ENCODE results near the gene TRABD2B.

Gene TRABD2B

GRCh38 chr1:47712596-47713299 is 284.4 kb downstream of the TRABD2B start:
- DNase-seq (ENCODE audit: low read depth): no peak
- no peak for TF ChIP-seq CTCF (conservative IDR thresholded peaks at IDR 0.05; ENCODE audit: low read depth, low read length)
- H3K4me3 ChIP-seq (ENCODE audit: low read length): no peak overlapping the region

GRCh38 chr1:47711848-47712492 is 285.2 kb downstream of the TRABD2B start:
- DNase-seq (ENCODE audit: low read depth): no peak
- no peak overlapping the region for H3K4me3 ChIP-seq (ENCODE audit: low read length)
- TF ChIP-seq CTCF (conservative IDR thresholded peaks at IDR 0.05; ENCODE audit: low read depth, low read length): no peak

- no peak for DNase-seq (ENCODE audit: low read depth)
- H3K4me3 ChIP-seq (ENCODE audit: low read length): no peak overlapping the region
- TF ChIP-seq CTCF (conservative IDR thresholded peaks at IDR 0.05; ENCODE audit: low read depth, low read length): no peak
These were observed 285.9 kb downstream of the TRABD2B start for GRCh38 chr1:47711184-47711847.

Data from retinal pigment epithelial cell (primary cell).